22Rv1 (cell line): ENCODE data around the gene ALOX15.
A peak's percentile ranks its signal among the peaks of the same experiment; 100 is the strongest.

ENCODE experiments used
- H3K27ac ChIP-seq: fragments of 450-650 bp; 2 replicates; pipeline ENCODE4 v1.5.1; 2017
- CTCF ChIP-seq: fragments of 450-650 bp; IDR thresholded peaks from 2 replicates; pipeline ENCODE4 v1.5.1; 2017; ENCODE audit warnings: mild to moderate bottlenecking
- ZFX ChIP-seq: fragments of 450-650 bp; IDR thresholded peaks from 2 replicates; pipeline ENCODE4 v1.6.1; 2017; ENCODE audit warnings: antibody characterized with exemption, borderline replicate concordance

Gene ALOX15

GRCh38 chr17:4583782-4584100, 57.7 kb downstream of the ALOX15 start:
- H3K27ac ChIP-seq, result no peak overlapping the region
- no peak for TF ChIP-seq ZFX
- TF ChIP-seq CTCF, result peak; percentile 18; the same call in 1 of the 2 replicates

DNA sequence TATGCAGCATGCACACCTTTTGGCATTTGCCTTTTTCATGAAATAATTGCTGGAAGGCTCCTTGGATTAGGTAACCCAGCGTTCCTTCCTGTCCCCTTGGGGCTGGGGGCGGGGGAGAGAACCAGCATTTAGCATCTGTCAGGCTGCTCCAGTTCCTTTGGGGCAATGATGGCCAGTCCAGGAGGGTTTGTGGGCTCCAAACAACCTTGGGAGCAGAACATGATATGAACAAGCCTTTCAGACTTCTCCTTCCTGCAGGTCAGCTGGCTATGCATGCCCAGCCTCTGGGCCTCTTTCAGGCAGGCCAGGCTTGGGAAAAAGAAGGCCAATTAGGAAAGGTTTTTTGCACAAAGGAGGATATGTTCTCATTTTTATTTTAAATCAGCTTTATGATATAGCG, 58.3 kb downstream of the ALOX15 start:
- H3K27ac ChIP-seq, result no peak overlapping the region
- TF ChIP-seq ZFX (no peak), CTCF (no peak)

DNA sequence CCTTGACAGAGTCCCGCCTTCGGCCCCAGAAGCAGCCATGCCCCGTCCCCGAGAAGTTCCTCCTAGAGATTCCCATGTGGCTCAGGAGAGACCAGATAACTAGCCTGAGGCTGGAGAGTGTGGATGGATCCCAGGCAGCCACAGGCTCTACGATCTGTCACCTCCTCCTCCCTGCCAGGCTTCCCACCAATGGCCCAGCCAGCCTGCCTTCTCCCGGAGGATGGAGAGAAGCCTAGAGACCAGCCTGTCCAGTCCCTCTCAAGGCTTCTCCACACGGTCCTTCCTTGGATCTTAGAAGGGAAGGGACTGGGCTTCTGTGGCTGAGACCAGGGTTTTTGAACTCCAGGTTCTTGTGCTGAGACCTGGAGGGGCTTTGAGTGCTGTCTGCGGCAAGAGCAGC, 58.8 kb downstream of the ALOX15 start:
- H3K27ac ChIP-seq, result no peak overlapping the region
- TF ChIP-seq ZFX (no peak), CTCF (no peak)

GRCh38 chr17:4582101-4582501, 59.4 kb downstream of the ALOX15 start:
- no peak for TF ChIP-seq ZFX
- no peak for TF ChIP-seq CTCF
- no peak overlapping the region for H3K27ac ChIP-seq
